ENCODE data around the gene AQP2.
"Not testable (repeated sequence)": the region's sequence is repeated elsewhere in the genome, so short reads cannot be mapped to it uniquely, and the experiment has no call there.

Gene AQP2

GRCh38 chr12:49980501-49981349 lies 30.2 kb downstream of the AQP2 start:
- peak overlapping the region; percentile 75 for H3K27ac Mint-ChIP-seq
- TF ChIP-seq CTCF (IDR thresholded peaks at IDR 0.05): no peak
- DNase-seq: no peak
- no peaks in the 10 kb centered on the region for H3K36me3 Mint-ChIP-seq (ENCODE audit: low read depth)
- H3K27me3 Mint-ChIP-seq (ENCODE audit: low read depth, poor library complexity): peaks cover 4% of the 10 kb centered on the region
- H3K4me1 Mint-ChIP-seq: peaks cover 68% of the 10 kb centered on the region
- no peak overlapping the region for H3K4me3 Mint-ChIP-seq
- no peaks in the 10 kb centered on the region for H3K9me3 Mint-ChIP-seq

- DNase-seq: no peak
- no peaks in the 10 kb centered on the region for H3K9me3 Mint-ChIP-seq
- peak overlapping the region; percentile 32 for H3K27ac Mint-ChIP-seq
- peaks cover 75% of the 10 kb centered on the region for H3K4me1 Mint-ChIP-seq
- H3K27me3 Mint-ChIP-seq (ENCODE audit: low read depth, poor library complexity): no peaks in the 10 kb centered on the region
- no peak overlapping the region for H3K4me3 Mint-ChIP-seq
- peaks cover 9% of the 10 kb centered on the region for H3K36me3 Mint-ChIP-seq (ENCODE audit: low read depth)
- TF ChIP-seq CTCF (IDR thresholded peaks at IDR 0.05): no peak
These were observed 31.9 kb downstream of the AQP2 start for GRCh38 chr12:49982246-49983087.

GRCh38 chr12:49983892-49984291 lies 33.4 kb downstream of the AQP2 start:
- TF ChIP-seq CTCF (IDR thresholded peaks at IDR 0.05): no peak
- peaks cover 68% of the 10 kb centered on the region for H3K4me1 Mint-ChIP-seq
- H3K27ac Mint-ChIP-seq: peak overlapping the region; percentile 47
- H3K4me3 Mint-ChIP-seq: no peak overlapping the region
- H3K9me3 Mint-ChIP-seq: no peaks in the 10 kb centered on the region
- H3K36me3 Mint-ChIP-seq (ENCODE audit: low read depth): peaks cover 20% of the 10 kb centered on the region
- no peak for DNase-seq
- no peaks in the 10 kb centered on the region for H3K27me3 Mint-ChIP-seq (ENCODE audit: low read depth, poor library complexity)

- TF ChIP-seq CTCF (IDR thresholded peaks at IDR 0.05): no peak
- peaks cover 59% of the 10 kb centered on the region for H3K4me1 Mint-ChIP-seq
These were observed 34.2 kb downstream of the AQP2 start for GRCh38 chr12:49984476-49985359.

GRCh38 chr12:49985981-49986380 lies 35.4 kb downstream of the AQP2 start:
- Mint-ChIP-seq H3K4me1 (peaks cover 47% of the 10 kb centered on the region), H3K9me3 (no peaks in the 10 kb centered on the region), H3K27ac (no peak overlapping the region), H3K36me3 (ENCODE audit: low read depth) (peaks cover 38% of the 10 kb centered on the region), H3K4me3 (no peak overlapping the region), H3K27me3 (ENCODE audit: low read depth, poor library complexity) (no peaks in the 10 kb centered on the region)
- TF ChIP-seq CTCF (IDR thresholded peaks at IDR 0.05): no peak
- no peak for DNase-seq

More at GRCh38 chr12:49984476-49985359, 34.2 kb downstream of the AQP2 start:
- no peaks in the 10 kb centered on the region for H3K9me3 Mint-ChIP-seq
- H3K4me3 Mint-ChIP-seq: no peak overlapping the region
- H3K27ac Mint-ChIP-seq: peak overlapping the region; percentile 52
- DNase-seq: no peak
- no peaks in the 10 kb centered on the region for H3K27me3 Mint-ChIP-seq (ENCODE audit: low read depth, poor library complexity)
- peaks cover 26% of the 10 kb centered on the region for H3K36me3 Mint-ChIP-seq (ENCODE audit: low read depth)

- H3K4me1 Mint-ChIP-seq: peaks cover 43% of the 10 kb centered on the region
These were observed 35.9 kb downstream of the AQP2 start for GRCh38 chr12:49986476-49986875.

More at GRCh38 chr12:49986476-49986875, 35.9 kb downstream of the AQP2 start:
- H3K27ac Mint-ChIP-seq: peak overlapping the region; percentile 44
- not testable (repeated sequence) for H3K27me3 Mint-ChIP-seq (ENCODE audit: low read depth, poor library complexity); H3K4me3 Mint-ChIP-seq; DNase-seq; H3K9me3 Mint-ChIP-seq
- peaks cover 39% of the 10 kb centered on the region for H3K36me3 Mint-ChIP-seq (ENCODE audit: low read depth)
